WI38 (cell line): ENCODE measurements around the gene RBM25.
"Not testable (repeated sequence)": the region's sequence is repeated elsewhere in the genome, so short reads cannot be mapped to it uniquely, and the experiment has no call there.

ENCODE experiments used
- H3K4me3 ChIP-seq: 2 replicates; pipeline ENCODE4 v1.5.1; 2011; ENCODE audit warnings: low read depth, mild to moderate bottlenecking, control low read depth, low read length
- CTCF ChIP-seq: IDR thresholded peaks from 2 replicates; pipeline ENCODE4 v1.5.1; 2012; ENCODE audit warnings: low read depth, mild to moderate bottlenecking, control low read depth, low read length

The RBM25 gene

GRCh38 chr14:73026845-73027542 lies 31.3 kb upstream of the RBM25 start, which contains the start of gene ZFYVE1:
ZFYVE1 (minus strand) TSS chr14:73027106; CDS start chr14:73024508, 2,598 bp downstream.
- peak within 1 kb of the TSS; percentile 80 for H3K4me3 ChIP-seq
- no peak for TF ChIP-seq CTCF

GRCh38 chr14:73027546-73027945 lies 30.8 kb upstream of the RBM25 start:
- TF ChIP-seq CTCF: no peak
- peak overlapping the region; percentile 80 for H3K4me3 ChIP-seq

GRCh38 chr14:73027984-73028383 lies 30.4 kb upstream of the RBM25 start:
- H3K4me3 ChIP-seq: no peak overlapping the region
- no peak for TF ChIP-seq CTCF

- H3K4me3 ChIP-seq: not testable (repeated sequence)
Measured at GRCh38 chr14:73036706-73037450, 21.5 kb upstream of the RBM25 start.

- no peak overlapping the region for H3K4me3 ChIP-seq
- no peak for TF ChIP-seq CTCF
Measured at GRCh38 chr14:73047808-73048207, 10.5 kb upstream of the RBM25 start.

GRCh38 chr14:73049428-73049827 lies 8.9 kb upstream of the RBM25 start:
- TF ChIP-seq CTCF: no peak
- no peak overlapping the region for H3K4me3 ChIP-seq

GRCh38 chr14:73055251-73055650 lies 3.1 kb upstream of the RBM25 start:
- TF ChIP-seq CTCF: no peak
- H3K4me3 ChIP-seq: no peak overlapping the region
